Right lung (tissue), 5 donors: ENCODE data around the gene TMEM161A. TPM values are rescaled to one million over a fixed set of nuclear protein-coding genes. Genes with fewer than 3 reads are reported as not detected.
"Not testable (repeated sequence)": the region's sequence is repeated elsewhere in the genome, so short reads cannot be mapped to it uniquely, and the experiment has no call there.

ENCODE experiments used
- DNase-seq, 2 donors: peaks; one replicate each; pipeline ENCODE4 v3.0.0-alpha.2; 2013
- polyA plus RNA-seq, 5 donors: library from polyadenylated mRNA; unstranded; fragments of 120-200 nt; gene quantifications; one replicate each; pipeline versions ENCODE4 v1.2.1 to v1.2.3, GENCODE V29; 2013; ENCODE audit warnings: inconsistent platforms in 1 of 5, low replicate concordance in 1 of 5; ENCODE audit not compliant: insufficient read length in 5 of 5, insufficient read depth in 1 of 5

The TMEM161A gene
- polyA plus RNA-seq, 5 donors = 19.4 to 31.3 (median 25.3) TPM

DNA sequence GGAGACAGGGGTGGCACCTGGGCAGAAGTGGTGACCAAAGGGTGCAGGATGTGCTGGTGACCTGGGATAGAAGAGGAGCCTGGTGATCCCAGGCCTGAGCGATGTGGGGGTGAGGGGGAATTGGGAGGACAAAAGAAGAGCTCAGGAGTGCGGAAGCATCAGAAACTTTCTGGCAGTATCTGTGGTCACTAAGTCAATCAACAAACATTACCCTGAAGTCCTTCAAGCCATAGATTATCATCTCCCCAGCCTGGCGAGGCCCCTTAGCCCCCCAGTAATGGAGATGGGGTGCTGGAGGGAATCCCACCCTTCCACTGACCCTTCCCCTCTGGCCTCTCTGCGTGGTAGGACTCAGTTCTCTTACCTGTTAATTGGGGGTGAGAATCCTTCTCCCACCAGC, 21.3 kb upstream of the TMEM161A start:
- no peak for DNase-seq

DNA sequence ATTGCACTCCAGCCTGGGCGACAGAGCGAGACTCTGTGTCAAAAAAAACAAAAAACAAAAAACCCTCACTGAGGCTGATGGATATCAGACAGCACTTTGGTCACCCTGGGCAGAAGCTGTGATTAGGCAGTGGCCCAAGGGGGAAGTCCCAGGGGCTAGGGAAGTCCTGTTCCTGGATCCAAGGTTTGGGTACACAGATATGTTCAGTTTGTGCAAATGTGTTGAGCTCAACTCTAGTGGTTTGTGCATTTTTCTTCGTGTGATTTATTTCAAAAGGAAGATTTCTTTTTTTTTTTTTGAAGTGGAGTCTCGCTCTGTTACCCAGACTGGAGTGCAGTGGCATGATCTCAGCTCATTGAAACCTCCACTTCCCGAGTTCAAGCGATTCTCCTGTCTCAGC, 19.5 kb upstream of the TMEM161A start:
- DNase-seq = no peak

GRCh38 chr19:19155495-19156219, 17.4 kb upstream of the TMEM161A start:
- DNase-seq = no peak

- DNase-seq = no peak
Measured at GRCh38 chr19:19154768-19155494, 16.7 kb upstream of the TMEM161A start.

GRCh38 chr19:19152668-19153384, 14.5 kb upstream of the TMEM161A start:
- DNase-seq = no peak

DNA sequence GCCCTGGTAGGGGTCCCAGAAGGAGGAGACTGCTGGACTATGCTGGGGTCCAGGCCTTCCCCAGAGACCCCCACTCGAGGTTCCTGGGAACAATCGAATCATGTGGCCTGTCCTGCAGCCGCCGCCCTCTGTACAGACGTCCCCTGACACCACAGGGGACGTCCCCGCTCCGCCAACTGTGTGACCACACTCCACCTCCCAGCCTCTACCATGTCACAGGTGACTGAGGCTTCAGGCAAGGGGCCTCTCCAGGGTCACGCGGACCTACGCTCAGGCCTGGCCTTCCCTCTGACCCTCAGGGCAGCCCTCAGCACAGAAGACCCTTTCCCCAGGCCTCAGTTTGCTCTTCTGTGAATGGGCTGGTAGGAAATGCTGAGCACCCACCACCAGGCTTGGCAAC, 13.1 kb upstream of the TMEM161A start:
- no peak for DNase-seq

GRCh38 chr19:19149435-19149834, 11.2 kb upstream of the TMEM161A start:
- DNase-seq = no peak

DNA sequence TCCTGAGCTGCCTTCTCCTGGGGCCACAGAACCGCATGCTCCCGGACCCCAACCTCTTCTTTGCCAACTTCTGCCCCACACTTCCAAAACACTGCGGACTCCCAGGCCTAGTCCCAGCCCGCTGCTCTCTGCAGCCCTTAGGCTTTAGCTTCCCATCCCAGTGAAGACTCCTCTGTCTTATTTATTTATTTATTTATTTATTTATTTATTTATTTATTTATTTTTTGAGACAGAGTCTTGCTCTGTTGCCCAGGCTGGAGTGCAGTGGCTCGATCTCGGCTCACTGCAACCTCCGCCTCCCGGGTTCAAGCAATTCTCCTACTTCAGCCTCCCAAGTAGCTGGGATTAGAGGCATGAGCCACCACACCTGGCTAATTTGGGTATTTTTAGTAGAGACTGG, 10.2 kb upstream of the TMEM161A start:
- DNase-seq = not testable (repeated sequence)

- no peak for DNase-seq
Measured at GRCh38 chr19:19147344-19147743, 9.1 kb upstream of the TMEM161A start.

DNA sequence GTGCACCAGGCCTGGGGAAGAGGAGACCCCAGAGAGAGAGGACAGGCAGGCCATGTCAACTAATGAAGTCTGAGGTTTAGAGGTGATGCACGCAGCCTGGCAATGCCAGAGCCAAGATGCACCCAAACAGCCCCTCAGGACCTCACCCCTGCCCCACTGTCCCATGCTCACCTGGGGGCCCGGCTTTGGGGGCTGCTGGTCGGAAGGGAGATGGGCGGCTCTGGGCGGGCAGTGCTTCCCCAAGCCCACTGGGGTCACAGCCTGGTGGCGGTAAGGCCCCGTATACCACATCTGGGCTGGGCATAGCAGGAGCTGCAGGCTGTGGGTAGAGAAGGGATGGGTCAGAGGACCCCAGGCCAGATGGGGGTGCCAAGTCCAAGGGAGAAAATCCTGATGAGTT, 8.6 kb upstream of the TMEM161A start:
- DNase-seq = no peak

DNA sequence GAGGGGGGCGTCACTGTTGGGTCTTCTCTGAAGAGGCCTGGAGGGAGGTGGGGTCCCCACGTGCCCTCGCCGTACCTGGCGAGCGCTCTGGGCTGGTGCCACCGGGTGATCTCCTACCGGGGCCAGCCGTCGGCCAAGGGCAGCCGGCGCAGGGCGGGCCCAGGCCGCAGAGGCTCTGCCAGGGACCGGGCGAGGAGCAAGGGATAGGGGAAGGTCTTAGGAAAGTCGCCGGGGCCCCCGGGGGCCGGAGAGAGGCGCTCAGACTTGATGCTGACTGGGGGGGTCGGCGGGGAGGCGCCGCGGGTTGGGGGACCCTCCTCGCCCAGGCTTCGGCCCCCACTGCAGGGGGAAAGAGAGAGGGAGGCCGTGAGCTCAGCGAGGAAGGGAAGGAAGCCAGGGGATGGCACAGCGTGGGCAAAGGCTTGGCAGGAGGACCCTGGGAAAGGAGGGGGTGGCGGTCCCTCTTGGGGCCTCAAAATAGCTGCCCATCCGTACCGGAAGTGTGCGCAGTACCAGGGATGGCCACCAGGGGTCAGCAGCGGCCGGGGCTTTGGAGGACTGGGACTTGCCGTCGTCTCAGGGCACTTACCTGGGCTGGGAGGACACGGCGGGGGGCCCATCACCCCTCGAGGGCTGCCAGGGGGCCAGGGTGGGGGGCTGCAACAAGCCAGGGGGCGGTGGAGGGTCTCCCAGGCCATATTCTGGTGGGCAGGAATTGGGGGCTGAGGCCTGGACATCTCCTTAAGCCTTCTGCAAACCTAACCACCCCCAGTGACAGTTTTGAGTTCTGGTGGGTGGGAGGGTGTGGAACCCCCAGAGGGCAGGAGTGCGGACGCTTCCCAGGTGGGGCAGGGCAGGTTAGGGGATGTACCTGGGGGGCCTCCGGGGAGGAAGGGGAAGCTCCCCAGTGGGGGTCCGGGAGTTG, 7.7 kb upstream of the TMEM161A start:
- peak in 1 of 2 donors; percentile 55 for DNase-seq

DNA sequence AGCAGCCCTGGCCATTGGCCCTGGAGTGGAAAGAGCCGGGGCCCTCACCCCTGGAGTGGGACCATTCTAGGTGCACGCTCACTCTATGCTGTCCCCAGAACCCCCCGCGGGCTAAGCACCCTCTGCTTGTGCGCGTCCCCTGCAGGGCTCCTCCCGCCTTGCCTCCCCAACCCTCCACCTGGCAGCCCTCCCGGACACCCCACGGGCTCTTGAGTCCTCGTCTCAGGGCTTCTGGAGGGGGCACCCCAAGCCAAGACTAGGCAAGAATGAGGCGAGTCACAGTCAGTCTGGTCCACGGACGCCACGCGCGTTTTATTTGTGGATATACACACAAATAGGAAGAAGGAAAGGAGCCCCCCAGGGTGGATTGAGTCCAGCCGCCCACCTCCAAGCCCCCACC, 7.0 kb upstream of the TMEM161A start:
- DNase-seq = no peak

- no peak for DNase-seq
Measured at GRCh38 chr19:19142347-19142746, 4.1 kb upstream of the TMEM161A start.

GRCh38 chr19:19140476-19140875, 2.2 kb upstream of the TMEM161A start:
- no peak for DNase-seq

DNA sequence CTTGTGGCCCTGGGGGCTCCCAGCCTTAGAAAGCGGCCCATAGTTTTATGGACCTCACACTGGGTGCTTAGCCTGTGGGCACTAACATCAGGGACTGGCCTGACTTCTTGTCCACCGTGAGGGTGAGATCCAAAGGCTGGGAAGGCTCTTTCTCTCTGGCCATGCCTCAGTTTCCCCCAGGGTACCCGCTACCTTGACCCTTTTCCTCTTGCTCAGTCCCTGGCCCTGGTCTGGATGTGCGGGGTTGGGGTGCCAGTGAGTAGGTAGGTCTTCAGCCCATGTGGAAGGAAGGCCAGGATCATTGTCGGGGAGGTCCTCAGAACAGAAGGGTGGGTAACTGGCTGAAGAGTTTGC, 1.6 kb upstream of the TMEM161A start:
- no peak for DNase-seq

DNA sequence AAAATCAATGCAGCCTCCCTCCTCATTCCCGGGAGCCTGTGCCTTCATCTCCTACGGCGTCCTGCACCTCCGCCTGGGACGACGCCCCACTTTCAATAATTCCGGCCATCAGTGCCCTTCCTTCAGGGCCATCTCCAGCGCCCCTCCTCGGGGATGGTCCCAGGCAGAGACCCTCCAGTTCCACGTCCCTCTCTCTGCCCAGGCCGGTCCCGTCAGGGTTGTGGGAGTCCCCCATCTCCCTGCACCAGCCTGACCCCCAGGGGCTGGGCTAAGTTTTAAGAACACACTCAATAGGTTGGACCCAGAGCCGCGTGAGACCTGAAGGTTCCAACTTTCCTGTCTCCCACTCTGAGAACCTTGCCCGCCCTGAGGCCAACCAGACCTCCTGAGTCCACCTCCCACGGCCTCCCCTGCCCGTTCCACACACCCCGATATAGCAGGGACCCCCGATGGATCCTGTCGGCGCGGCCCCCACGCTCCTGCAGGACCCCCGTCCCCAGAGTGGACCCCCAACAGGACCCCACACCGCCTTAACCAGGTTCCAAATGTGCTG, 646 bp downstream of the TMEM161A start:
- no peak for DNase-seq

DNA sequence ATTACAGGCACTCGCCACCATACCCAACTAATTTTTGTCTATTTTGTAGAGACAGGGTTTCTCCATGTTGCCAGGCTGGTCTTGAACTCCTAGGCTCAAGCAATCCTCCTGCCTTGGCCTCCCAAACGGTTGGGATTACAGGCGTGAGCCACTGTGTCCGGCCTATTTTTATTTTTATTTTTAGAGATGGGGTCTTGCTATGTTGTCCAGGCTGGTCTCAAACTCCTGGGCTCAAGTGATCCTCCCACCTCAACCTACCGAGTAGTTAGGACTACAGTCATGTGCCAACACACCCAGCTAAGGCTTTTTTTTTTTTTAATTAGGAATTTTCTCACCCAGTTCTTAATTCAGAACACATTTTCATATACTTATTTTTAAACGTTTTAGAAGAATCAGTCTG, 2.6 kb downstream of the TMEM161A start:
- DNase-seq = not testable (repeated sequence)

DNA sequence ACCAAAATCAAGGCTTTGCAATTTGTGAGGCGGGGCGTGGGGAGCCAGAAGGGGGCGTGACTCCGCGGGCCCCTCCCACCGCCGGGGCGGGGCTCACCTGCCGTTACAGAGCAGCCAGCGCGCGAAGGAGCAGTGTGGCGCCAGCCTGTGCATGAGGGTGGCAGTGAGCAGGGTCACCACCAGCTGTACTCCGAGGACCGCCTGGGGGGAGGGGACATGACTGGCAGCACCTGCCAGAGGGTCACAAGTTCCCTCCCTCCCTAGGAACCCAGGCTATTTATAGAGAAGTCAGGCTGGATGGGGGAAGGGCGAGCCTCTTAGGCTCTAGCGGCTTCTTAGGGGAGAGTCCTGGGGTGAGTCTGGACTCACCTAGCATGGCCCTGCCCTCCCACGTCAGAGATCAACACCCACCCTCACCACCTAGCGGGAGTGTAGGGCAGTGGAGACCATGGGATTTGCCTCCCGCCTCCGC, 3.6 kb downstream of the TMEM161A start:
- no peak for DNase-seq

DNA sequence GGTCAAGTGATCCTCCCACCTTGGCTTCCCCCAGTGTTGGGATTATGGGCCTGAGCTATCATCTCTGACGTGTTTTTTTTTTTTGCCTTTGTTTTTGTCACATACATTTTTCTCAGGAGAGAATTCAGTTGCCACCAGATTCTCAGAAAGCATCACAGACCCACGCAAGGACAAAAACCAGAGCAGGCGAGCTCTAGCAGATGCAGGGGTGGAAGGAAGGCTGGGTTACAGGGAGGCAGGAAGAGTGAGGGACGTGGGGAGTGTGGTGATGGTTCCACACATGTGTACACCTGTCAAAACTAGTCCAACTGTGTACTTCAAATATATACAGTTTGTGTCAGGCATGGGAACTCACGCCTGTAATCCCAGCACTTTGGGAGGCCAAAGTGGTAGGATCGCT, 4.3 kb downstream of the TMEM161A start:
- DNase-seq = no peak

- DNase-seq = no peak
Measured at GRCh38 chr19:19132912-19133311, 5.4 kb downstream of the TMEM161A start.

GRCh38 chr19:19131989-19132388, 6.3 kb downstream of the TMEM161A start:
- DNase-seq = no peak
